ENCODE results near the gene SVOP. TPM values are rescaled to one million over a fixed set of nuclear protein-coding genes. Genes with fewer than 3 reads are reported as not detected.

SVOP gene
- total and polyA plus RNA-seq, 2 donors (not counting 1 experiment from before 2014, with no cell fraction given): not detected

GRCh38 chr12:109027767-109028166, 6.9 kb upstream of the SVOP start:
- Histone ChIP-seq H4K20me1 (ENCODE audit: control insufficient read depth, extremely low read depth, insufficient read depth, low read length) (no peaks in the 10 kb centered on the region), H2AFZ (ENCODE audit: low read length) (no peak overlapping the region), H3K79me2 (ENCODE audit: control insufficient read depth, insufficient read depth, low read length) (no peaks in the 10 kb centered on the region), H3K4me3 (replicated peaks in 1 of 4; ENCODE audit: control extremely low read depth in 1 of 4, insufficient read depth in 1 of 4, low read depth in 3 of 4, low read length in 4 of 4) (no peak overlapping the region), H3K4me2 (ENCODE audit: extremely low read depth, insufficient read depth, low read length) (no peak overlapping the region), H3K9me3 (ENCODE audit: control insufficient read depth, insufficient read depth, low read depth, low read length) (no peaks in the 10 kb centered on the region), H3K36me3 (ENCODE audit: control insufficient read depth, insufficient read depth, low read length) (no peaks in the 10 kb centered on the region), H3K27ac (ENCODE audit: insufficient read depth, low read length) (no peak overlapping the region), H3K9ac (ENCODE audit: insufficient read depth, low read length) (no peak overlapping the region), H3K27me3 (ENCODE audit: control insufficient read depth, insufficient read depth, low read length) (no peaks in the 10 kb centered on the region), H3K4me1 (ENCODE audit: control insufficient read depth, extremely low read depth, insufficient read depth, low read length) (no peaks in the 10 kb centered on the region)
- TF ChIP-seq EZH2 (IDR thresholded peaks at IDR 0.05; ENCODE audit: low read length, missing control alignments) (no peak), CTCF (conservative IDR thresholded peaks at IDR 0.05 in 1 of 2, IDR thresholded peaks at IDR 0.05 in 1 of 2; ENCODE audit: low read depth in 1 of 2, low read length in 2 of 2) (no peak)
- peak; percentile 6 to 62 for DNase-seq (ENCODE audit: low read depth in 2 of 2)

- no peaks in the 10 kb centered on the region for H3K4me1 ChIP-seq (ENCODE audit: control insufficient read depth, extremely low read depth, insufficient read depth, low read length)
- H3K4me3 ChIP-seq (replicated peaks in 1 of 4; ENCODE audit: control extremely low read depth in 1 of 4, insufficient read depth in 1 of 4, low read depth in 3 of 4, low read length in 4 of 4): no peak overlapping the region
- no peak for DNase-seq (ENCODE audit: low read depth in 2 of 2)
- H3K27me3 ChIP-seq (ENCODE audit: control insufficient read depth, insufficient read depth, low read length): no peaks in the 10 kb centered on the region
- no peaks in the 10 kb centered on the region for H4K20me1 ChIP-seq (ENCODE audit: control insufficient read depth, extremely low read depth, insufficient read depth, low read length)
- no peak overlapping the region for H3K4me2 ChIP-seq (ENCODE audit: extremely low read depth, insufficient read depth, low read length)
- H3K36me3 ChIP-seq (ENCODE audit: control insufficient read depth, insufficient read depth, low read length): no peaks in the 10 kb centered on the region
- H3K9ac ChIP-seq (ENCODE audit: insufficient read depth, low read length): no peak overlapping the region
- no peak overlapping the region for H3K27ac ChIP-seq (ENCODE audit: insufficient read depth, low read length)
- H3K9me3 ChIP-seq (ENCODE audit: control insufficient read depth, insufficient read depth, low read depth, low read length): no peaks in the 10 kb centered on the region
- TF ChIP-seq EZH2 (IDR thresholded peaks at IDR 0.05; ENCODE audit: low read length, missing control alignments) (no peak), CTCF (conservative IDR thresholded peaks at IDR 0.05 in 1 of 2, IDR thresholded peaks at IDR 0.05 in 1 of 2; ENCODE audit: low read depth in 1 of 2, low read length in 2 of 2) (no peak)
- no peak overlapping the region for H2AFZ ChIP-seq (ENCODE audit: low read length)
- no peaks in the 10 kb centered on the region for H3K79me2 ChIP-seq (ENCODE audit: control insufficient read depth, insufficient read depth, low read length)
Observed at GRCh38 chr12:109020146-109020795, 597 bp downstream of the SVOP start.

GRCh38 chr12:109018296-109018695, 2.6 kb downstream of the SVOP start:
- DNase-seq (ENCODE audit: low read depth in 2 of 2): no peak
- Histone ChIP-seq H4K20me1 (ENCODE audit: control insufficient read depth, extremely low read depth, insufficient read depth, low read length) (no peaks in the 10 kb centered on the region), H3K9ac (ENCODE audit: insufficient read depth, low read length) (no peak overlapping the region), H3K27me3 (ENCODE audit: control insufficient read depth, insufficient read depth, low read length) (no peaks in the 10 kb centered on the region), H3K36me3 (ENCODE audit: control insufficient read depth, insufficient read depth, low read length) (no peaks in the 10 kb centered on the region), H3K4me1 (ENCODE audit: control insufficient read depth, extremely low read depth, insufficient read depth, low read length) (no peaks in the 10 kb centered on the region), H3K79me2 (ENCODE audit: control insufficient read depth, insufficient read depth, low read length) (no peaks in the 10 kb centered on the region), H3K4me2 (ENCODE audit: extremely low read depth, insufficient read depth, low read length) (no peak overlapping the region), H3K9me3 (ENCODE audit: control insufficient read depth, insufficient read depth, low read depth, low read length) (no peaks in the 10 kb centered on the region), H3K27ac (ENCODE audit: insufficient read depth, low read length) (no peak overlapping the region), H3K4me3 (replicated peaks in 1 of 4; ENCODE audit: control extremely low read depth in 1 of 4, insufficient read depth in 1 of 4, low read depth in 3 of 4, low read length in 4 of 4) (no peak overlapping the region), H2AFZ (ENCODE audit: low read length) (no peak overlapping the region)
- TF ChIP-seq EZH2 (IDR thresholded peaks at IDR 0.05; ENCODE audit: low read length, missing control alignments): no peak
- TF ChIP-seq CTCF (conservative IDR thresholded peaks at IDR 0.05 in 1 of 2, IDR thresholded peaks at IDR 0.05 in 1 of 2; ENCODE audit: low read depth in 1 of 2, low read length in 2 of 2): no peak
